Liver (tissue), 9 donors: ENCODE results near the gene ARMCX4. TPM values are rescaled to one million over a fixed set of nuclear protein-coding genes. Genes with fewer than 3 reads are reported as not detected.

Source experiments
- DNase-seq: peaks from one replicate; pipeline ENCODE4 v3.0.0-alpha.2; 2017; ENCODE audit warnings: low spot score
- H3K27ac ChIP-seq, 2 donors: one replicate each; pipeline ENCODE4 v1.7.0; 2013; ENCODE audit warnings: inconsistent platforms in 2 of 2, low read length in 2 of 2, control low read depth in 1 of 2, low read depth in 1 of 2, mild to moderate bottlenecking in 1 of 2
- H3K27me3 ChIP-seq, 4 donors: one replicate each; pipeline versions ENCODE4 v1.6.1 to v1.7.0; 2013; ENCODE audit warnings: low read length in 3 of 4, inconsistent platforms in 1 of 4, mild to moderate bottlenecking in 1 of 4, moderate library complexity in 1 of 4; ENCODE audit not compliant: control insufficient read depth in 4 of 4, insufficient read depth in 4 of 4
- H3K36me3 ChIP-seq, 4 donors: one replicate each; pipeline versions ENCODE4 v1.6.1 to v1.7.0; 2013; ENCODE audit warnings: low read length in 3 of 4, mild to moderate bottlenecking in 3 of 4, low read depth in 1 of 4, moderate library complexity in 1 of 4; ENCODE audit not compliant: control insufficient read depth in 4 of 4, insufficient read depth in 3 of 4
- H3K4me1 ChIP-seq, 4 donors: one replicate each; pipeline versions ENCODE4 v1.6.1 to v1.7.0; 2013; ENCODE audit warnings: low read length in 3 of 4, mild to moderate bottlenecking in 3 of 4, moderate library complexity in 1 of 4; ENCODE audit not compliant: control insufficient read depth in 4 of 4, insufficient read depth in 4 of 4
- H3K4me3 ChIP-seq, 3 donors: one replicate each; pipeline versions ENCODE4 v1.6.1 to v1.7.0; 2013; ENCODE audit warnings: low read length in 3 of 3, control low read depth in 1 of 3, low read depth in 1 of 3, mild to moderate bottlenecking in 1 of 3
- H3K9ac ChIP-seq, 2 donors: one replicate each; pipeline ENCODE4 v1.7.0; 2013; ENCODE audit warnings: low read length in 2 of 2, mild to moderate bottlenecking in 2 of 2, moderate library complexity in 2 of 2, control low read depth in 1 of 2, low read depth in 1 of 2
- H3K9me3 ChIP-seq, 4 donors: one replicate each; pipeline versions ENCODE4 v1.6.1 to v1.7.0; 2013; ENCODE audit warnings: low read length in 3 of 4; ENCODE audit not compliant: control insufficient read depth in 4 of 4
- EGR1 ChIP-seq, 2 donors: IDR thresholded peaks; 2 replicates each; pipeline ENCODE4 v1.6.1; 2016 to 2018; ENCODE audit warnings: antibody characterized with exemption in 2 of 2, low read depth in 2 of 2
- FOXA1 ChIP-seq: IDR thresholded peaks from 2 replicates; pipeline ENCODE4 v1.6.1; 2016; ENCODE audit warnings: antibody characterized with exemption
- FOXA2 ChIP-seq: IDR thresholded peaks from 2 replicates; pipeline ENCODE4 v1.6.1; 2016; ENCODE audit warnings: antibody characterized with exemption
- GABPA ChIP-seq, 2 donors: IDR thresholded peaks in 1 of 2; conservative IDR thresholded peaks in 1 of 2; 2 replicates each; pipeline ENCODE4 v1.6.1; 2016; ENCODE audit warnings: antibody characterized with exemption in 2 of 2, mild to moderate bottlenecking in 1 of 2, moderate library complexity in 1 of 2
- HNF4A ChIP-seq, 2 donors: conservative IDR thresholded peaks; 2 replicates each; pipeline ENCODE4 v1.6.1; 2016; ENCODE audit warnings: antibody characterized with exemption in 2 of 2, mild to moderate bottlenecking in 2 of 2
- HNF4G ChIP-seq: IDR thresholded peaks from 2 replicates; pipeline ENCODE4 v1.6.1; 2016; ENCODE audit warnings: antibody characterized with exemption
- JUND ChIP-seq, 2 donors: IDR thresholded peaks; 2 replicates each; pipeline ENCODE4 v1.6.1; 2016; ENCODE audit warnings: antibody characterized with exemption in 2 of 2
- NR2F2 ChIP-seq: IDR thresholded peaks from 2 replicates; pipeline ENCODE4 v1.6.1; 2016; ENCODE audit warnings: antibody characterized with exemption
- RAD21 ChIP-seq, 2 donors: IDR thresholded peaks; 2 replicates each; pipeline ENCODE4 v1.6.1; 2016; ENCODE audit warnings: antibody characterized with exemption in 2 of 2, mild to moderate bottlenecking in 2 of 2
- RXRA ChIP-seq, 2 donors: IDR thresholded peaks; 2 replicates each; pipeline ENCODE4 v1.6.1; 2017 to 2018; ENCODE audit warnings: antibody characterized with exemption in 2 of 2, mild to moderate bottlenecking in 1 of 2
- SP1 ChIP-seq: IDR thresholded peaks from 2 replicates; pipeline ENCODE4 v1.6.1; 2018; ENCODE audit warnings: antibody characterized with exemption, mild to moderate bottlenecking
- TAF1 ChIP-seq: conservative IDR thresholded peaks from 2 replicates; pipeline ENCODE4 v1.6.1; 2016; ENCODE audit warnings: antibody characterized with exemption, mild to moderate bottlenecking
- YY1 ChIP-seq: IDR thresholded peaks from 2 replicates; pipeline ENCODE4 v1.6.1; 2016; ENCODE audit warnings: antibody characterized with exemption, mild to moderate bottlenecking
- WGBS: extraction: QIAGEN DNeasy Blood & Tissue Kit; methylation state at CpG from one replicate; pipeline ENCODE4 v1.1.7; 2013; 5-methylcytosine and 5-hydroxymethylcytosine counted together
- polyA plus RNA-seq, 2 donors: library from polyadenylated mRNA; stranded (reverse) in 1 of 2; unstranded in 1 of 2; fragments of 200-250 nt in 1 of 2; fragments of >200 nt in 1 of 2; fragmentation: Nextera tagmentation in 1 of 2; extraction: Ambion mirVana in 1 of 2; gene quantifications; one replicate each; pipeline versions ENCODE4 v1.2.1 to v1.2.3, GENCODE V29; 2013 to 2015
- total RNA-seq, 2 donors: library from RNA; depleted of rRNA; stranded (reverse); fragments of >200 nt; gene quantifications; one replicate each; pipeline ENCODE4 v1.2.3, GENCODE V29; 2014
- TF ChIP-seq, protein P1 (sequence below): IDR thresholded peaks from 2 replicates; pipeline ENCODE4 v1.6.1; 2016; ENCODE audit warnings: antibody characterized with exemption
- TF ChIP-seq, protein P2 (sequence below): IDR thresholded peaks from 2 replicates; pipeline ENCODE4 v1.6.1; 2016; ENCODE audit warnings: antibody characterized with exemption
- TF ChIP-seq, protein P3 (sequence below): IDR thresholded peaks from 2 replicates; pipeline ENCODE4 v1.6.1; 2016; ENCODE audit warnings: antibody characterized with exemption, mild to moderate bottlenecking
- TF ChIP-seq, protein P4 (sequence below): IDR thresholded peaks from 2 replicates; pipeline ENCODE4 v1.6.1; 2016; ENCODE audit warnings: antibody characterized with exemption
- TF ChIP-seq, protein P5 (sequence below): fragments of 150-350 bp; IDR thresholded peaks from 2 replicates; pipeline ENCODE4 v1.5.1; 2017; ENCODE audit warnings: improper control_type of control experiment, low read depth, low read length; ENCODE audit not compliant: missing input control
- donor health status: healthy.
- donor health status: healthy.
- donor health status: healthy.
- donor health status: healthy.
- donor health status: healthy.

The ARMCX4 gene
- total and polyA plus RNA-seq, 4 donors: 1.4 to 4.6 (median 2.0) TPM

DNA sequence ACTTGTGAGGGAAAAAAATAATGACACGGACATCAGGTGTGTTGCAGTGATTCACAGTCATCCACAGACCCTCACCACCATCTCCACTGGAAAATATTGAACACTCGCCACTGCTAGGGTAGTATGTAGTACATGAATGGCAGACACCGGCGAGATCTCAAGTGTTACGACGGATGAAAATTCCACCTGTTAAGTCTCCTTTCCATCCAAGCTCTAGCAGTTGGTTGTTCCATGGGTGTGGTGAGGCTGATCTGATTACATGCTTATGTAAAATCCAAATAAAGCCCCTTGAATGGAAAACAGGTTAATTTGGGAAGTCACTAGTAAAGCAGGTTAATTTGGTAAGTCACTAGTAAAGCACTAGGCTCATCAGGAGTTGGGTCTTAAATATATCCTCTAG is 1.1 kb upstream of the ARMCX4 start:
- Histone ChIP-seq H3K4me3 (no peak overlapping the region), H3K9ac (no peak overlapping the region), H3K36me3 (no peaks in the 10 kb centered on the region), H3K9me3 (no peaks in the 10 kb centered on the region), H3K27me3 (peaks cover 0 to 3% (median 0%) of the 10 kb centered on the region in 4 donors), H3K4me1 (no peaks in the 10 kb centered on the region), H3K27ac (no peak overlapping the region)
- WGBS: 99% methylated on average over 6 of the region's 6 CpGs
- no peak for TF ChIP-seq HNF4A (conservative IDR thresholded peaks at IDR 0.05)
- TF ChIP-seq YY1: no peak
- TF ChIP-seq, protein P1, sequence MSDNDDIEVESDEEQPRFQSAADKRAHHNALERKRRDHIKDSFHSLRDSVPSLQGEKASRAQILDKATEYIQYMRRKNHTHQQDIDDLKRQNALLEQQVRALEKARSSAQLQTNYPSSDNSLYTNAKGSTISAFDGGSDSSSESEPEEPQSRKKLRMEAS: no peak
- DNase-seq: no peak

DNA sequence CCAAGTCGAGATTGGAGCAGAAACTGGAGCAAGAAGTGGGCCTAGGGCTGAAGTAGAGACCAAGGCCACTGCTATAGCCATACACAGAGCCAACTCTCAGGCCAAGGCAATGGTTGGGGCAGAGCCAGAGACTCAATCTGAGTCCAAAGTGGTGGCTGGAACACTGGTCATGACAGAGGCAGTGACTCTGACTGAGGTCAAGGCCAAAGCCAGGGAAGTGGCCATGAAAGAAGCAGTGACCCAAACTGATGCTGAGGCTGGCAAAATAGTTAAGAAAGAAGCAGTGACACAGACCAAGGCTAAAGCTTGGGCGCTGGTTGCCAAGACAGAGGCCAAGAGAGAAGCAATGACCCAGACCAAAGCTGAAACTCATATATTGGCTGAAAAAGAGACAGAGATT is 3.5 kb downstream of the ARMCX4 start:
- TF ChIP-seq FOXA1: no peak
- TF ChIP-seq, protein P2, sequence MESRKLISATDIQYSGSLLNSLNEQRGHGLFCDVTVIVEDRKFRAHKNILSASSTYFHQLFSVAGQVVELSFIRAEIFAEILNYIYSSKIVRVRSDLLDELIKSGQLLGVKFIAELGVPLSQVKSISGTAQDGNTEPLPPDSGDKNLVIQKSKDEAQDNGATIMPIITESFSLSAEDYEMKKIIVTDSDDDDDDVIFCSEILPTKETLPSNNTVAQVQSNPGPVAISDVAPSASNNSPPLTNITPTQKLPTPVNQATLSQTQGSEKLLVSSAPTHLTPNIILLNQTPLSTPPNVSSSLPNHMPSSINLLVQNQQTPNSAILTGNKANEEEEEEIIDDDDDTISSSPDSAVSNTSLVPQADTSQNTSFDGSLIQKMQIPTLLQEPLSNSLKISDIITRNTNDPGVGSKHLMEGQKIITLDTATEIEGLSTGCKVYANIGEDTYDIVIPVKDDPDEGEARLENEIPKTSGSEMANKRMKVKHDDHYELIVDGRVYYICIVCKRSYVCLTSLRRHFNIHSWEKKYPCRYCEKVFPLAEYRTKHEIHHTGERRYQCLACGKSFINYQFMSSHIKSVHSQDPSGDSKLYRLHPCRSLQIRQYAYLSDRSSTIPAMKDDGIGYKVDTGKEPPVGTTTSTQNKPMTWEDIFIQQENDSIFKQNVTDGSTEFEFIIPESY: no peak
- TF ChIP-seq, protein P3, sequence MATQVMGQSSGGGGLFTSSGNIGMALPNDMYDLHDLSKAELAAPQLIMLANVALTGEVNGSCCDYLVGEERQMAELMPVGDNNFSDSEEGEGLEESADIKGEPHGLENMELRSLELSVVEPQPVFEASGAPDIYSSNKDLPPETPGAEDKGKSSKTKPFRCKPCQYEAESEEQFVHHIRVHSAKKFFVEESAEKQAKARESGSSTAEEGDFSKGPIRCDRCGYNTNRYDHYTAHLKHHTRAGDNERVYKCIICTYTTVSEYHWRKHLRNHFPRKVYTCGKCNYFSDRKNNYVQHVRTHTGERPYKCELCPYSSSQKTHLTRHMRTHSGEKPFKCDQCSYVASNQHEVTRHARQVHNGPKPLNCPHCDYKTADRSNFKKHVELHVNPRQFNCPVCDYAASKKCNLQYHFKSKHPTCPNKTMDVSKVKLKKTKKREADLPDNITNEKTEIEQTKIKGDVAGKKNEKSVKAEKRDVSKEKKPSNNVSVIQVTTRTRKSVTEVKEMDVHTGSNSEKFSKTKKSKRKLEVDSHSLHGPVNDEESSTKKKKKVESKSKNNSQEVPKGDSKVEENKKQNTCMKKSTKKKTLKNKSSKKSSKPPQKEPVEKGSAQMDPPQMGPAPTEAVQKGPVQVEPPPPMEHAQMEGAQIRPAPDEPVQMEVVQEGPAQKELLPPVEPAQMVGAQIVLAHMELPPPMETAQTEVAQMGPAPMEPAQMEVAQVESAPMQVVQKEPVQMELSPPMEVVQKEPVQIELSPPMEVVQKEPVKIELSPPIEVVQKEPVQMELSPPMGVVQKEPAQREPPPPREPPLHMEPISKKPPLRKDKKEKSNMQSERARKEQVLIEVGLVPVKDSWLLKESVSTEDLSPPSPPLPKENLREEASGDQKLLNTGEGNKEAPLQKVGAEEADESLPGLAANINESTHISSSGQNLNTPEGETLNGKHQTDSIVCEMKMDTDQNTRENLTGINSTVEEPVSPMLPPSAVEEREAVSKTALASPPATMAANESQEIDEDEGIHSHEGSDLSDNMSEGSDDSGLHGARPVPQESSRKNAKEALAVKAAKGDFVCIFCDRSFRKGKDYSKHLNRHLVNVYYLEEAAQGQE: no peak
- TF ChIP-seq HNF4G: no peak
- TF ChIP-seq, protein P4, sequence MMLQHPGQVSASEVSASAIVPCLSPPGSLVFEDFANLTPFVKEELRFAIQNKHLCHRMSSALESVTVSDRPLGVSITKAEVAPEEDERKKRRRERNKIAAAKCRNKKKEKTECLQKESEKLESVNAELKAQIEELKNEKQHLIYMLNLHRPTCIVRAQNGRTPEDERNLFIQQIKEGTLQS: no peak
- no peak for TF ChIP-seq HNF4A (conservative IDR thresholded peaks at IDR 0.05)
- no peak for TF ChIP-seq FOXA2
- no peak for TF ChIP-seq TAF1
- TF ChIP-seq, protein P1: no peak
- no peak for TF ChIP-seq SP1
- TF ChIP-seq YY1: no peak
- TF ChIP-seq, protein P5, sequence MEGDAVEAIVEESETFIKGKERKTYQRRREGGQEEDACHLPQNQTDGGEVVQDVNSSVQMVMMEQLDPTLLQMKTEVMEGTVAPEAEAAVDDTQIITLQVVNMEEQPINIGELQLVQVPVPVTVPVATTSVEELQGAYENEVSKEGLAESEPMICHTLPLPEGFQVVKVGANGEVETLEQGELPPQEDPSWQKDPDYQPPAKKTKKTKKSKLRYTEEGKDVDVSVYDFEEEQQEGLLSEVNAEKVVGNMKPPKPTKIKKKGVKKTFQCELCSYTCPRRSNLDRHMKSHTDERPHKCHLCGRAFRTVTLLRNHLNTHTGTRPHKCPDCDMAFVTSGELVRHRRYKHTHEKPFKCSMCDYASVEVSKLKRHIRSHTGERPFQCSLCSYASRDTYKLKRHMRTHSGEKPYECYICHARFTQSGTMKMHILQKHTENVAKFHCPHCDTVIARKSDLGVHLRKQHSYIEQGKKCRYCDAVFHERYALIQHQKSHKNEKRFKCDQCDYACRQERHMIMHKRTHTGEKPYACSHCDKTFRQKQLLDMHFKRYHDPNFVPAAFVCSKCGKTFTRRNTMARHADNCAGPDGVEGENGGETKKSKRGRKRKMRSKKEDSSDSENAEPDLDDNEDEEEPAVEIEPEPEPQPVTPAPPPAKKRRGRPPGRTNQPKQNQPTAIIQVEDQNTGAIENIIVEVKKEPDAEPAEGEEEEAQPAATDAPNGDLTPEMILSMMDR: no peak
- TF ChIP-seq RAD21 (IDR thresholded peaks at IDR 0.05): no peak
- TF ChIP-seq GABPA (IDR thresholded peaks at IDR 0.05 in 1 of 2, conservative IDR thresholded peaks at IDR 0.05 in 1 of 2): no peak
- no peak for TF ChIP-seq RXRA (IDR thresholded peaks at IDR 0.05)
- TF ChIP-seq EGR1 (IDR thresholded peaks at IDR 0.05; ENCODE audit: low read depth in 2 of 2): no peak
- TF ChIP-seq JUND (IDR thresholded peaks at IDR 0.05): no peak
- TF ChIP-seq NR2F2: no peak
- DNase-seq: no peak
- no peak overlapping the region for H3K27ac ChIP-seq
- H3K27me3 ChIP-seq: peaks cover 0 to 3% (median 0%) of the 10 kb centered on the region in 4 donors
- no peaks in the 10 kb centered on the region for H3K4me1 ChIP-seq
- no peak overlapping the region for H3K4me3 ChIP-seq
- 93% methylated on average over 2 of the region's 2 CpGs for WGBS
- H3K36me3 ChIP-seq: no peaks in the 10 kb centered on the region
- H3K9me3 ChIP-seq: no peaks in the 10 kb centered on the region
- no peak overlapping the region for H3K9ac ChIP-seq
